Duodenal mucosa (tissue), 2 donors: Measurements from ENCODE around the gene KIAA1755.
A peak's percentile ranks its signal among the peaks of the same experiment; 100 is the strongest.

Experiments used
- H3K27ac ChIP-seq: one replicate; pipeline ENCODE4 v1.7.0; 2013; ENCODE audit warnings: low read depth, low read length
- H3K27me3 ChIP-seq, 2 donors: one replicate each; pipeline ENCODE4 v1.7.0; 2013; ENCODE audit warnings: low read length in 2 of 2, control low read depth in 1 of 2; ENCODE audit not compliant: insufficient read depth in 2 of 2, control insufficient read depth in 1 of 2
- H3K36me3 ChIP-seq, 2 donors: one replicate each; pipeline ENCODE4 v1.7.0; 2013; ENCODE audit warnings: low read length in 2 of 2, control low read depth in 1 of 2; ENCODE audit not compliant: insufficient read depth in 2 of 2, control insufficient read depth in 1 of 2
- H3K4me1 ChIP-seq, 2 donors: one replicate each; pipeline ENCODE4 v1.7.0; 2013; ENCODE audit warnings: low read length in 2 of 2, control low read depth in 1 of 2; ENCODE audit not compliant: insufficient read depth in 2 of 2, control insufficient read depth in 1 of 2
- H3K4me3 ChIP-seq, 2 donors: one replicate each; pipeline ENCODE4 v1.7.0; 2013; ENCODE audit warnings: low read length in 2 of 2, low read depth in 1 of 2
- H3K9ac ChIP-seq, 2 donors: one replicate each; pipeline ENCODE4 v1.7.0; 2013; ENCODE audit warnings: low read length in 2 of 2, low read depth in 1 of 2
- H3K9me3 ChIP-seq, 2 donors: one replicate each; pipeline ENCODE4 v1.7.0; 2013; ENCODE audit warnings: low read length in 2 of 2, control low read depth in 1 of 2; ENCODE audit not compliant: control insufficient read depth in 1 of 2

The KIAA1755 gene, protein sequence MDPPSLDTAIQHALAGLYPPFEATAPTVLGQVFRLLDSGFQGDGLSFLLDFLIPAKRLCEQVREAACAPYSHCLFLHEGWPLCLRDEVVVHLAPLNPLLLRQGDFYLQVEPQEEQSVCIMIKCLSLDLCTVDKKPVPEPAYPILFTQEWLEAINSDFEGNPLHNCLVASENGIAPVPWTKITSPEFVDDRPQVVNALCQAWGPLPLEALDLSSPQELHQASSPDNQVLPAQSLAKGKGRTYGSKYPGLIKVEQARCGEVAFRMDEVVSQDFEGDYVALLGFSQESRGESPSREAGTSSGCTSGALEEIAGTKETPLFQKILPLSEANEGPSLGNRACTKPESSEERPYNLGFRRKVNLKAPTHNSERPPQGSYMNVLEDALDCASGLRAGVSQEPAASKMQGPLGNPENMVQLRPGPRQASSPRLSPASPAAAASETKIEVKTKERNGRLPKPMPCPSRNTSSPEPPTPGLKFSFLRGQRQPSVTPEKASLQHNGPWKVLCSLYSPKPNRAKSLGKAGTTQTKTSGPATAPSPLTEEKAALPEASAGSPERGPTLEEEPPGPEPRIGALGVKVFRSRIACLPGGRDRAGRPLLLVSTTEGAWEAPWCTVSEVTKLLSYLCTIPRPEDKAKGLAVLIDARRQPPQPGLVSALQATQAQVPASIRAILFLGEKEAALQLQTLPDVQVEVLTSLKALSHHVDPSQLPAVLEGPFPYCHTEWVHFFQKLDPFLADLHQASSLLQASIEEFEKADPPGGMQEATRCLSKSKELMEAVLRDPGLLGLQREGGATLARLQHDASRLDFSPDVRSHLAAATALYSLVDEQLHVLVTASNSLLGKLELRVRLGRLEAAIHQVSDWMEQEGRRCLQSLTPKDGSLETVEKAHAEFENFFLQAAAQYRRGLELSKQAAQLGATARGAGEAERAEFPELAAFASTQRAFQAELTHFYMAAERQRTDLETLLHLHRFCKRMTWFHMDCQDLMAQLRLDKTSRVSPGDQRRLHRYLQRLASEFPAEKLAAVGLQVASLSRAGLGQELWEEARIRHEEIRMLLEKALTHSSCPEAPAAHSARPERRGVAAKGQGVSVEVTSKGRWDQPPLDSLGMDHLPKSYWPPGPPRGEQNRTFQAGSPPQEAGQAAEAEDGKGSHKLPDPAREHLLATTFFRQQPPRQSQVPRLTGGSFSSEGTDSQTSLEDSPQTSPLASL

DNA sequence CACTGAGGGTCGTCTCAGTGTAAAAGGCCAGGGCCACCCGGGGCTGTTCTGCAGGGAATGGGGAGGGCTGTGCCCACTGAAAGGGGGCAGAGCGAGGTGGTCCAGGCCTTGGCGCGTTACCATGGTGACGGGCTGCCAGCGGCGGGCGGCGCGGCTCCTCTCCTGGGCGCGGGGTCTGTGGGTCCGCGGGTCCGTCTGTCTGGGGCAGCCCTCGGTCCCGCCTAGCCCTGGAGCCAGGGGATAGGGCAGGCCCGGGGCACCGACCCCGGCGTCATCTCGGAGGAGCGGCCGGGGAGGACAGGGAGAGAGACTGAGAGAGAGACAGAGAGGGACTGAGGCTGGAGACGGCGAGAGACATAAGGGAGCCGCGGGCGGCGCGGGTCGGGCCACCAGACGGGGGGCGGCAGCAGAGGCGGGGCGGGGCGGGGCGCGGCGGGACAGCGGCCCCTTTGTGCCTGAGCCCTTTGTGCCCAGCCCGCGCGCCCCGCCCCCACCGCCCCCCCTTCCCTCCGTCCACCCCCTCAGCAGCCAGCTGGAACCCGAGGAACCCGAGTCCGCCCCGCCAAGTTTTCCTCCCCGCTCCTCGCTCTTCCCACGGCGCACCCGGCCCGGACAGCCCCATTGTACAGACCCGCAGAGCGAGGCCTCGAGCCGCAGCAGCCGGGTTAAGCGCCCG, at the start of gene KIAA1755:
Gene KIAA1755 (minus strand): TSS at position 358 of the 676 bp plus-strand sequence. CDS start 235 bp downstream, at position 123.
- no peaks in the 10 kb centered on the region for H3K9me3 ChIP-seq
- H3K36me3 ChIP-seq: no peaks in the 10 kb centered on the region
- H3K4me3 ChIP-seq: peak within 1 kb of the TSS; percentile 40 to 51
- peaks cover 19 to 31% of the 10 kb centered on the region in 2 donors for H3K27me3 ChIP-seq
- peak within 1 kb of the TSS; percentile 7 to 32 for H3K9ac ChIP-seq
- peak within 1 kb of the TSS; percentile 15 for H3K27ac ChIP-seq
- H3K4me1 ChIP-seq: no peaks in the 10 kb centered on the region

DNA sequence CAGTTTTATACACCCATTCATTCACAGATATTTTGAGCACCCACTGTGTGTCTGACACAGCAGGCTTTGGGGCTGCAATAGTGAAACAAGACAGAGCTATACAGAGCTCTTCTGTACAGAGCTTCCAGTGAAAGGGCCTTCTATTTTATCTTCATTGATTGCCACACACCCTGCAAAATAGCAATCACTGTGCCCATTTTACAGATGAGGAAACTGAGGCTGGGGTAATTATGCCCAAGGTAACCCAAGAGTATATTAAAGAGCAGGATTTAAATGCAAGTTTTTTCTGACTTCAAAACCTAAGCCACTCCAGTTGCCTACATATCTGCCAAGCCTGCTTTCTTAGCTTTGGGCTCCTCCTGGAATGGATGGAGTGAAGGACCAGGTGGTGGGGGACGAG, 47.9 kb upstream of the KIAA1755 start:
- no peaks in the 10 kb centered on the region for H3K9me3 ChIP-seq
- no peak overlapping the region for H3K27ac ChIP-seq
- H3K4me1 ChIP-seq: peaks cover 0 to 7% of the 10 kb centered on the region in 2 donors
- H3K27me3 ChIP-seq: peaks cover 0 to 10% of the 10 kb centered on the region in 2 donors
- no peak overlapping the region for H3K4me3 ChIP-seq
- H3K36me3 ChIP-seq: no peaks in the 10 kb centered on the region
- H3K9ac ChIP-seq: no peak overlapping the region

DNA sequence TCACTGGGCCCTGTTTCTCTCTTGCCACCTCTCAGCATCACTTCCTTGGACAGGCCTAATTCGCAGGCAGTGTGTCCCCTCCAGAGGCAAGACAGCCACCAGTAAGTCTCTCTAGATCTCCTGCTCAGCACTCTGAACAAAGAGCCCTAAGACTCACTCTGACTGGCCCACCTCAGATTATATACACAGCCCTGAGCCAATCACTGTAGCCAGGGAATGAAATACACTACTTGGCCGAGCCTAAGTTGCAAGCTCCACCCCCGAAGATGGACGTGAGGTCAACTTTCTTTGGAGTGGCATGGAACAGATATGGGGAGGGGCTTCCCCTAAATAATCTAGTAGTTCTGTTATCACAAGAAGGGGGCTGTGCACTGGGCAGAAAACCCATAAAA, 47.5 kb upstream of the KIAA1755 start:
- H3K36me3 ChIP-seq: no peaks in the 10 kb centered on the region

DNA sequence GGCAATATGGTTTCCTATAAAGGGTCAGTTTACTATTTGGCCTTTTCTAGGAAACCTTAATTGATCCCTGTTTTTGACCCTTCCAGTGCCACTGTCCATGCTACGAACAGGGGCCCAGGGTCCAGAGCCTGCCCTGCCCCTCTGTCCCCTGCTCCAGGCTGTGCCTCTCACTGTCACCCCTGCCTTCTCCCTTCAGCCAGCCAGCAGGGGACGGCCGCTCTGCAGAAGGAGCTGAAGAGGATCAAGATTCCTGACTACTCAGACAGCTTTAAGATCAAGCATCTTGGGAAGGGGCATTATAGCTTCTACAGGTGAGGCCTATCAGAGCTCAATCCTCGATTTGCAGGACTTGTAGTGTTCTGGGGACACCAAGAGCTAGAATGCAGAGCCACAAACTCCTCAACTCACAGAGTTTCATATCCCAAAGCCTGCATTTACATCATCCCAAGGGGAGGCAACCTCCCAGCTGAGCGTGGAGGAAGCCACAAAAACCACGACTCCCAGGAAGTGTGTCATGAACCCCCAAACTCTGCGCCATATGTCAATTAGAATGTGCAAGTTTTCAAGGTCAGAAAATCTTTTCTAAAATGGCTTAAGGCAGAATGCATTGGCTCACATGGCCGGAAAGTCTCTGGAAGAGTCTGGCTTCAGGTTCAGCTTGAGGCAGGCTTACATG, 47.0 kb upstream of the KIAA1755 start:
- Histone ChIP-seq H3K9me3 (no peaks in the 10 kb centered on the region), H3K4me1 (peaks cover 0 to 7% of the 10 kb centered on the region in 2 donors), H3K36me3 (no peaks in the 10 kb centered on the region), H3K27me3 (peaks cover 4 to 13% of the 10 kb centered on the region in 2 donors), H3K4me3 (no peak overlapping the region), H3K9ac (no peak overlapping the region), H3K27ac (no peak overlapping the region)

More for the DNA sequence above, 47.5 kb upstream of the KIAA1755 start:
- H3K27ac ChIP-seq: no peak overlapping the region
- no peaks in the 10 kb centered on the region for H3K9me3 ChIP-seq
- H3K4me3 ChIP-seq: no peak overlapping the region
- peaks cover 0 to 10% of the 10 kb centered on the region in 2 donors for H3K27me3 ChIP-seq
- H3K9ac ChIP-seq: no peak overlapping the region
- peaks cover 0 to 7% of the 10 kb centered on the region in 2 donors for H3K4me1 ChIP-seq

DNA sequence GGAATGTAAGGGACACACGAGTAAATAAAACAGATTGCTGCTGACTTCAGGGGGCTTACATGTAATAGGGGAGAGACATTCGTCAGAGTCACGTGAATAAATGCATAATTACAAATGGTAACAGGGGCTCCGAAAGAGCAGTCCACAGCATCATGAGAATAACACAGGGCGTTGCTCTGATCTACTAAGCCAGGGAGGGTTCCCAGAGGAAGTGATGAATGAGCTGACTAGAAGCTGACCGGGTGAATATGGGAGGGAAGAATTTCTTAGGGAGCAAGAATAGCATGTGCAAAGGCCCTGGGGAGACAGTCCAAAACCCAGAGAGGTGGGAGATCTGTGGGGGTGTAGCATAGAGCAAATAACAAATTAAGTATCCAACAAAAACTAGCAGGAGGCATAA, 45.8 kb upstream of the KIAA1755 start:
- Histone ChIP-seq H3K9me3 (no peaks in the 10 kb centered on the region), H3K27me3 (peaks cover 4 to 13% of the 10 kb centered on the region in 2 donors), H3K9ac (no peak overlapping the region), H3K4me1 (peaks cover 0 to 7% of the 10 kb centered on the region in 2 donors), H3K27ac (no peak overlapping the region), H3K4me3 (no peak overlapping the region), H3K36me3 (no peaks in the 10 kb centered on the region)

DNA sequence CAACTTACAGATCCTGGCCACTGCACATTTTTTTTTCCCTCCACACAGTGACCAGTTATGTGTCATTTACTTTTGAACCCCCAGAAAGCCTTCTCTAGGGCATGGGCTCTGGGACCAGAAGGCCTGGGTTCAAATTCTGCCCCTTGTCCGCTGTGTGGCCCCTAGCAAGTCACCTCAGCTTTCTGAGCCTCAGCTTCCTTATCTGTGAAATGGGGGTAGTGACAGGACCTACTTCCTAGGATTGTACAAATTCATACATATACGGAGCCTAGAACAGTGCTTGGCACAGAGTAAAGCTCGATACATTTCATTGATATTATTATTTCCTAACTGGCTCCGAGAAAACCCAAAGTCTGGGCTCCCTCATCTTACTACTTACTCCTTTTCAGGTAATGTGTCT, 45.0 kb upstream of the KIAA1755 start:
- Histone ChIP-seq H3K27me3 (peaks cover 4 to 13% of the 10 kb centered on the region in 2 donors), H3K36me3 (no peaks in the 10 kb centered on the region), H3K4me3 (no peak overlapping the region), H3K9ac (no peak overlapping the region), H3K9me3 (no peaks in the 10 kb centered on the region), H3K4me1 (peaks cover 0 to 7% of the 10 kb centered on the region in 2 donors), H3K27ac (no peak overlapping the region)

DNA sequence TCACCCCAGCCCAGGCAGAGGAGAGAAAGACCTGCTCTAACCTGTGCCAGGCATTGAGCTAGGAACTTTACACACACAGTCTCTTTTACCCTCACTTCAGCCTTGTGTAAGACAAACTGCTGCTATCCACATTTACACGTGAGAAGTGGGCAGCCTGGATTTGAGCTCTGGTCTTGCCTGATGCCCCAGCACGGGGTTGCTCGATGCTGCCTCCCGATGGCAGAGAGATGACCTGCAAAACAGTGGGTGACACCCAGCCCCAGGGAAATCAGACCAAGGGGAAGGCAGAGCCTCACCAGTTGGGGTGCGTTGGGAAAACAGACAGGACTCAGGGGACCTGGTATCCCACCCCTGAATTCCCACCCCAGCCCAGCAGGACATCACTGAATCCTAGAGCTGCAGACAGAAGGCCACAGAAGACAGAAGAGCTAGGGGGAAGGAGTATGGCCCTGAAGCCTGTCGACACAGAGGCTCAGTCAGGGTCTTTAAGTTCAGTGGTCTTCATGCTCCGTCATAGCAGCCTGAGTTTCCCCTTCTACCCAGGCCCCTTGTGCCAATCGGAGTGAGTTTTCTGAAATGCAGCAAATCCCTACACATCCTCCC, 44.4 kb upstream of the KIAA1755 start:
- H3K27ac ChIP-seq: no peak overlapping the region
- peaks cover 0 to 7% of the 10 kb centered on the region in 2 donors for H3K4me1 ChIP-seq
- H3K27me3 ChIP-seq: peaks cover 4 to 13% of the 10 kb centered on the region in 2 donors

DNA sequence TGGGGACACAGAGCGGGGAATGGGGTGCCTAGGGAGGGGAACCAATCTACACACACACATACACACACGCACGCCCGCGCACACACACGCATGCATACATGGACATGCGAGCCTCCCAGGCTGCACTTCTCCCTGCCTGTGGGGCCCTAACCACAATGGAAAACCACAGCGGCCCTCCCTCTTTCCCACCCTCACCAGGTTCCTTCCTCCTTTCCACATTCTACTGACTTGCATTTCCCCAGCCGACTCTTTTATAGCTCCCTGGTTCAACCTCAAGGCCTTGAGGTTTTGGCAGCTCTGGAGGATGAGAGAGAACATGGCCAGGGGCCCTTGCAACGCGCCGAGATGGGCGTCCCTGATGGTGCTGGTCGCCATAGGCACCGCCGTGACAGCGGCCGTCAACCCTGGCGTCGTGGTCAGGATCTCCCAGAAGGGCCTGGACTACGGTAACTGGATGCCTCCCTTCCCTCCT, 43.4 kb upstream of the KIAA1755 start, which contains the start of gene BPI:
Gene BPI (plus strand): TSS at position 249 of the 472 bp plus-strand sequence. CDS start 68 bp downstream, at position 317.
- Histone ChIP-seq H3K9ac (no peak within 1 kb of the TSS), H3K36me3 (no peaks in the 10 kb centered on the region), H3K27ac (no peak within 1 kb of the TSS), H3K4me1 (peaks cover 0 to 7% of the 10 kb centered on the region in 2 donors), H3K4me3 (no peak within 1 kb of the TSS), H3K9me3 (no peaks in the 10 kb centered on the region), H3K27me3 (peaks cover 4 to 13% of the 10 kb centered on the region in 2 donors)

More for the DNA sequence above, 44.4 kb upstream of the KIAA1755 start:
- no peaks in the 10 kb centered on the region for H3K9me3 ChIP-seq
- no peak overlapping the region for H3K4me3 ChIP-seq
- H3K36me3 ChIP-seq: no peaks in the 10 kb centered on the region
- no peak overlapping the region for H3K9ac ChIP-seq
